A549 (cell line): ENCODE data around the gene APOL2.

Experiments used
- BHLHE40 ChIP-seq: IDR thresholded peaks from 2 replicates; pipeline ENCODE4 v1.6.1; 2012; ENCODE audit warnings: low read depth, low read length, inconsistent platforms
- CEBPB ChIP-seq, 2 experiments: fragments of >200 bp in 1 of 2; sonication (Bioruptor Twin) in 1 of 2; formaldehyde crosslinking in 1 of 2; IDR thresholded peaks; 2 replicates each; pipeline ENCODE4 v1.6.1; 2012 to 2016
- CHD2 ChIP-seq: fragments of 150-350 bp; IDR thresholded peaks from 2 replicates; pipeline ENCODE4 v1.6.1; 2014; ENCODE audit warnings: low read length; ENCODE audit not compliant: partially characterized antibody
- CTCF ChIP-seq: fragments of >200 bp; sonication (Bioruptor Twin); formaldehyde crosslinking; IDR thresholded peaks from 3 replicates; pipeline ENCODE4 v1.5.1; 2016
- E2F6 ChIP-seq: IDR thresholded peaks from 2 replicates; pipeline ENCODE4 v1.6.1; 2012; ENCODE audit warnings: low read depth, borderline replicate concordance
- EP300 ChIP-seq, 2 experiments: fragments of >200 bp; sonication (Bioruptor Twin); formaldehyde crosslinking; IDR thresholded peaks; 2 replicates in 1 of 2; 3 replicates in 1 of 2; pipeline ENCODE4 v1.6.1; 2016 to 2017
- KDM5A ChIP-seq: fragments of 200-600 bp; sonication (generic); IDR thresholded peaks from 2 replicates; pipeline ENCODE4 v1.6.1; 2016; ENCODE audit warnings: antibody characterized with exemption, mild to moderate bottlenecking
- MAX ChIP-seq: IDR thresholded peaks from 2 replicates; pipeline ENCODE4 v1.6.1; 2012
- PBX3 ChIP-seq: IDR thresholded peaks from 2 replicates; pipeline ENCODE4 v1.6.1; 2012
- REST ChIP-seq: fragments of 200-600 bp; sonication (generic); IDR thresholded peaks from 2 replicates; pipeline ENCODE4 v1.6.1; 2016; ENCODE audit warnings: antibody characterized with exemption, mild to moderate bottlenecking, moderate library complexity
- RNF2 ChIP-seq: fragments of 200-600 bp; sonication (generic); IDR thresholded peaks from 2 replicates; pipeline ENCODE4 v1.6.1; 2016; ENCODE audit warnings: low read depth, mild to moderate bottlenecking, antibody characterized with exemption, moderate library complexity, borderline replicate concordance
- SREBF2 ChIP-seq: fragments of 450-650 bp; IDR thresholded peaks from 2 replicates; pipeline ENCODE4 v1.6.1; 2014; ENCODE audit warnings: mild to moderate bottlenecking, moderate library complexity
- ZFP36 ChIP-seq: fragments of 450-650 bp; IDR thresholded peaks from 2 replicates; pipeline ENCODE4 v1.6.1; 2014; ENCODE audit warnings: borderline replicate concordance; ENCODE audit not compliant: partially characterized antibody

- TF ChIP-seq EP300 (IDR thresholded peaks at IDR 0.05) (no peak), CTCF (no peak), RNF2 (no peak), PBX3 (no peak), BHLHE40 (no peak), REST (no peak), SREBF2 (no peak), CEBPB (IDR thresholded peaks at IDR 0.05) (no peak), KDM5A (no peak), ZFP36 (no peak), MAX (no peak), E2F6 (no peak), CHD2 (no peak)
Observed at GRCh38 chr22:36236388-36237319, 2.7 kb downstream of the APOL2 start.
